ENCODE results near the gene KCTD17. TPM values are rescaled to one million over a fixed set of nuclear protein-coding genes. Genes with fewer than 3 reads are reported as not detected.

KCTD17 gene
- total RNA-seq, 1 experiment from 2014 or later = 38.0 TPM

- in situ Hi-C loops (cut with HindIII; ENCODE audit: low pct_unique_long_range_greater_than_20kb, low sequenced_read_pairs) = no loop called here
- DNase-seq (ENCODE audit: low read depth) = peak; percentile 58
Observed at GRCh38 chr22:37018815-37019308, 32.7 kb upstream of the KCTD17 start.

- in situ Hi-C loops (cut with HindIII; ENCODE audit: low pct_unique_long_range_greater_than_20kb, low sequenced_read_pairs) = no loop called here
- DNase-seq (ENCODE audit: low read depth) = peak; percentile 57
Observed at GRCh38 chr22:37019309-37020191, 32.0 kb upstream of the KCTD17 start, which contains the start of the genes MPST and TST. Gene MPST, plus strand, starts transcription at chr22:37019742. Its CDS starts 95 bp downstream, at chr22:37019837. Gene TST, minus strand, starts transcription at chr22:37019447. Its CDS starts 715 bp downstream, at chr22:37018732.

- DNase-seq (ENCODE audit: low read depth) = peak; percentile 35
- in situ Hi-C loops (cut with HindIII; ENCODE audit: low pct_unique_long_range_greater_than_20kb, low sequenced_read_pairs) = no loop called here
Observed at GRCh38 chr22:37020192-37020479, 31.4 kb upstream of the KCTD17 start.

- DNase-seq (ENCODE audit: low read depth) = no peak
- in situ Hi-C loops (cut with HindIII; ENCODE audit: low pct_unique_long_range_greater_than_20kb, low sequenced_read_pairs) = no loop called here
Observed at GRCh38 chr22:37021041-37021440, 30.5 kb upstream of the KCTD17 start.

- in situ Hi-C loops (cut with HindIII; ENCODE audit: low pct_unique_long_range_greater_than_20kb, low sequenced_read_pairs) = no loop called here
- DNase-seq (ENCODE audit: low read depth) = no peak
Observed at GRCh38 chr22:37021710-37022482, 29.6 kb upstream of the KCTD17 start.

- in situ Hi-C loops (cut with HindIII; ENCODE audit: low pct_unique_long_range_greater_than_20kb, low sequenced_read_pairs) = no loop called here
Observed at GRCh38 chr22:37022483-37023337, 28.8 kb upstream of the KCTD17 start.

GRCh38 chr22:37023743-37024338 lies 27.7 kb upstream of the KCTD17 start:
- in situ Hi-C loops (cut with HindIII; ENCODE audit: low pct_unique_long_range_greater_than_20kb, low sequenced_read_pairs) = no loop called here
- DNase-seq (ENCODE audit: low read depth) = no peak

More at GRCh38 chr22:37022483-37023337, 28.8 kb upstream of the KCTD17 start:
- DNase-seq (ENCODE audit: low read depth) = no peak

GRCh38 chr22:37024339-37025157 lies 27.0 kb upstream of the KCTD17 start:
- in situ Hi-C loops (cut with HindIII; ENCODE audit: low pct_unique_long_range_greater_than_20kb, low sequenced_read_pairs) = no loop called here
- DNase-seq (ENCODE audit: low read depth) = no peak

- DNase-seq (ENCODE audit: low read depth) = no peak
- in situ Hi-C loops (cut with HindIII; ENCODE audit: low pct_unique_long_range_greater_than_20kb, low sequenced_read_pairs) = no loop called here
Observed at GRCh38 chr22:37025500-37026070, 26.0 kb upstream of the KCTD17 start.

GRCh38 chr22:37026325-37026724 lies 25.2 kb upstream of the KCTD17 start:
- DNase-seq (ENCODE audit: low read depth) = no peak
- in situ Hi-C loops (cut with HindIII; ENCODE audit: low pct_unique_long_range_greater_than_20kb, low sequenced_read_pairs) = no loop called here

- DNase-seq (ENCODE audit: low read depth) = no peak
- in situ Hi-C loops (cut with HindIII; ENCODE audit: low pct_unique_long_range_greater_than_20kb, low sequenced_read_pairs) = no loop called here
Observed at GRCh38 chr22:37027556-37027955, 24.0 kb upstream of the KCTD17 start.

GRCh38 chr22:37028692-37029674 lies 22.6 kb upstream of the KCTD17 start:
- in situ Hi-C loops (cut with HindIII; ENCODE audit: low pct_unique_long_range_greater_than_20kb, low sequenced_read_pairs) = no loop called here
- no peak for DNase-seq (ENCODE audit: low read depth)

- no peak for DNase-seq (ENCODE audit: low read depth)
- in situ Hi-C loops (cut with HindIII; ENCODE audit: low pct_unique_long_range_greater_than_20kb, low sequenced_read_pairs) = no loop called here
Observed at GRCh38 chr22:37030560-37031281, 20.8 kb upstream of the KCTD17 start.

GRCh38 chr22:37032134-37032534 lies 19.4 kb upstream of the KCTD17 start:
- in situ Hi-C loops (cut with HindIII; ENCODE audit: low pct_unique_long_range_greater_than_20kb, low sequenced_read_pairs) = no loop called here
- peak; percentile 31 for DNase-seq (ENCODE audit: low read depth)

Measured in Caki2 (cell line).